ENCODE results near the gene RAB11FIP3.

GRCh38 chr16:539901-540530 lies 114.6 kb downstream of the RAB11FIP3 start:
- TF ChIP-seq EZH2 (IDR thresholded peaks at IDR 0.05; ENCODE audit: insufficient read depth, poor library complexity, severe bottlenecking) (no peak), EZH2phosphoT487 (IDR thresholded peaks at IDR 0.05; ENCODE audit: insufficient read depth, low read depth) (no peak)

All from GM23248 (cell line).